Epithelial cell of prostate (primary cell): ENCODE data around the gene ZNF606.

Source experiments
- DNase-seq: peaks from one replicate; pipeline ENCODE4 v3.0.0-alpha.2; 2011; ENCODE audit warnings: low read depth, low spot score
- H3K27ac ChIP-seq: fragments of 450-650 bp; 2 replicates; pipeline ENCODE4 v1.5.1; 2017; ENCODE audit warnings: mild to moderate bottlenecking

Gene ZNF606

DNA sequence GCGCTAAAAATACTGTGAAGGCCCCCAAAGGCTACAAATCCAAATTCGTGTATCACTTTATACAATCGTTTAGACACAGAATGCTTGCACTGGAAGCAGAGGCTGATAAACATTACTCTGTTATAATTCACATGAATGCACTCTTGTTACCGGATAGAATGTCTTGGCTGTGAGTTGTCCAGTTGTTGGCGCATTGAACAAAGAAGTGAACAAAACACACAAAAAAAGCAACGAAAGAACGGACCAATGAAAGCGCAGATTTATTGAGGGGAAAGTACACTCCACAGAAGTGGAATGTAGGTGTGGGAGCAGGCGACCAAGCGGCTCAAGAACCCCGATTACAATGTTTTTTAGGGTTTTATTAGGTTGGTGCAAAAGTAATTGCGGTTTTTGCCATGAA lies 66.9 kb downstream of the ZNF606 start:
- no peak for DNase-seq
- no peak overlapping the region for H3K27ac ChIP-seq

DNA sequence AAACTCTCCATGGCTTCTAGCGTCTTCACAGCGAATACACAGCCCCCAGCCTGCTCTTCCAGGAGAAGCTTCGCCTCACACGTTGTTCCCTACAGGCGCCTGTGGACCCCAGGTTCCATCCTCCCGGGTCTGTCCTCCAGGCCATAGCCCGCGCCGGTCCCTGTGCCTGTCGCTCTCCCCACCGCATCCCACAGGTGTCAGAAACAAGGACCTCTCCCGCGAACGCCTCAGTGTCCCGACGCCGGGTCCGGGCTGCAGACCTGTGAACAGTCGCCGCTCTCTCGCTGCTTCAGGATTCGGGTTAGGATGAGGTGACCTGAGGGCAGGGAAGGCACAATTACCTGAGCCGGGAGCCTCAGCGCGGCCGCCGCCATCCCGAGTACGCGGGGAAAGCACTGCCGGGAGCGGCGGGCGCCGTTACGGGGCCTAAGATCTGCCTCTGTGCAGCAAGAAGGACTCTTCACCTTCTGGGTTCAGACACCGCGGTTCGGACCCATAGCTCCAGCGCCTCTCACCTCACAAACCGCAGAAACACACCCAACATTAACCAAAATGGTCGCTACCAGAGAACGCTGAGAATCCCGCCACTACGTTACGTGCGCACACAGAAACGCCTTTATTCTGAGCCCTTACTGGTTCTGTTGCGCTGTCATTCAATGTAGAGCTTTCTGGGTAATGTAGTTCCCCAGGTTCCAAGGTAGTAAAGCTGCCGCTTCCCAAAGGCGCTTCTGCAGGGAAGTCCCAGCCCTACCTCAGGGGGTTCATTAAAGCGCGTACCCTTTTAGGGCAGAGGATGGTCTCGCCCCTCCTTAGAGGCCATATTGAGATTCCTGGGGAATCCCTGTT lies 67.6 kb downstream of the ZNF606 start, which contains the start of gene ZNF418:
TSS of gene ZNF418 (minus strand) at position 583 of the 846 bp plus-strand sequence. CDS start 1,580 bp downstream, outside the sequence.
- H3K27ac ChIP-seq: peak within 1 kb of the TSS; percentile 24
- DNase-seq: peak; percentile 53

DNA sequence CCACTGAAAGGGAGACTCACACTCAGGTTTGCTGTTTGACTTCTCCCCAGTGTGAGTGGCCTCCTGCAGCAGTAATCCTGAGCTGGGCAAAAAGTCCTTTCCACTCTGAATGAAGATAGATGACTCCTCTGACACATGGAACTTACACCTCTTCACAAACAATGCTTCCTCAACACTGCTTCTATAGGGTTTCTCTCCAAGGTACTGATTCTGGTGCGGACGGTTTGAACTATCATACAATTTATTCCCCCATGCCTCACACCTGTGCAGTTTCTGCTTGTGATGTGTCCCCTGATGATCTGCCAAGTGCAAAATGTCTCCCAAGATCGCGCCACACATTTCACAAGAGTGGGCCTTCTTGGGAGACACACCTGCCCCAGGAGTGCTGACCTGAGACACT lies 75.0 kb downstream of the ZNF606 start:
- H3K27ac ChIP-seq: no peak overlapping the region
- no peak for DNase-seq
